ENCODE results near the gene AGTR1. TPM values are rescaled to one million over a fixed set of nuclear protein-coding genes. Genes with fewer than 3 reads are reported as not detected.

AGTR1 gene
- polyA plus RNA-seq, 1 donor (not counting 4 experiments of a cell fraction or from before 2014, with no cell fraction given): not detected

DNA sequence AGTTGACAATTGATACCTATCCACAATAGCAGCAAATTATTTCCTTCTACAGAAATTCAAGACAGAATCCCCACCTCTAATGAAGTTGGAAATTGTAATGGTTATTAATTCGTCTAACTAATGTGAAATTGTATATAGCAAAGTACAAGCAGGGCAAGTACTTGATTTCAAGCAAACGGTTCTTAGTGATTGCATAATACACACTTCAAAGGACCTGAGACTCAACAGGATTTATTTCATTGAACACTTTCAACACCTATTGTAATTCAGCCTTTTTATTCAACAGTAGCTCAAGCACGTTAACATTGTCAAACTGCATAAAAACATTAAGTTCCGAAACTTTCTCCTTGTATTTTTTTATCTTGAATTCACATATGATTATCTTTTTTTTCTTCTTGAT lies 40.2 kb upstream of the AGTR1 start:
- Histone ChIP-seq H3K27ac (ENCODE audit: control insufficient read depth, insufficient read depth, low read length) (no peak overlapping the region), H3K9me3 (ENCODE audit: control insufficient read depth, low read depth, low read length) (no peaks in the 10 kb centered on the region), H2AFZ (ENCODE audit: control insufficient read depth, low read length) (no peak overlapping the region), H3K4me1 (ENCODE audit: control insufficient read depth, extremely low read depth, insufficient read depth, low read length) (no peaks in the 10 kb centered on the region), H3K4me3 (ENCODE audit: control insufficient read depth in 2 of 3, extremely low read depth in 1 of 3, insufficient read depth in 2 of 3, low read depth in 1 of 3, low read length in 3 of 3) (no peak overlapping the region), H3K9ac (ENCODE audit: control insufficient read depth, extremely low read depth, insufficient read depth, low read length) (no peak overlapping the region), H4K20me1 (ENCODE audit: control insufficient read depth, extremely low read depth, insufficient read depth, low read length) (no peaks in the 10 kb centered on the region), H3K9me1 (ENCODE audit: control insufficient read depth, extremely low read depth, insufficient read depth, low read length) (no peaks in the 10 kb centered on the region), H3K27me3 (ENCODE audit: control insufficient read depth, extremely low read depth, insufficient read depth, low read length) (no peaks in the 10 kb centered on the region), H3K36me3 (ENCODE audit: control insufficient read depth in 2 of 2, extremely low read depth in 1 of 2, insufficient read depth in 2 of 2, low read length in 2 of 2) (no peaks in the 10 kb centered on the region), H3K79me2 (ENCODE audit: control insufficient read depth, insufficient read depth, low read length) (no peaks in the 10 kb centered on the region), H3K4me2 (ENCODE audit: control insufficient read depth, extremely low read depth, insufficient read depth, low read depth, low read length) (no peak overlapping the region)
- dilution Hi-C loops (cut with MboI; ENCODE audit: extremely low pct_ligation_motif_present, low sequenced_read_pairs): no loop called here
- no peak for FAIRE-seq
- DNase-seq (ENCODE audit: low read depth, low spot score): no peak
- TF ChIP-seq, protein P1, sequence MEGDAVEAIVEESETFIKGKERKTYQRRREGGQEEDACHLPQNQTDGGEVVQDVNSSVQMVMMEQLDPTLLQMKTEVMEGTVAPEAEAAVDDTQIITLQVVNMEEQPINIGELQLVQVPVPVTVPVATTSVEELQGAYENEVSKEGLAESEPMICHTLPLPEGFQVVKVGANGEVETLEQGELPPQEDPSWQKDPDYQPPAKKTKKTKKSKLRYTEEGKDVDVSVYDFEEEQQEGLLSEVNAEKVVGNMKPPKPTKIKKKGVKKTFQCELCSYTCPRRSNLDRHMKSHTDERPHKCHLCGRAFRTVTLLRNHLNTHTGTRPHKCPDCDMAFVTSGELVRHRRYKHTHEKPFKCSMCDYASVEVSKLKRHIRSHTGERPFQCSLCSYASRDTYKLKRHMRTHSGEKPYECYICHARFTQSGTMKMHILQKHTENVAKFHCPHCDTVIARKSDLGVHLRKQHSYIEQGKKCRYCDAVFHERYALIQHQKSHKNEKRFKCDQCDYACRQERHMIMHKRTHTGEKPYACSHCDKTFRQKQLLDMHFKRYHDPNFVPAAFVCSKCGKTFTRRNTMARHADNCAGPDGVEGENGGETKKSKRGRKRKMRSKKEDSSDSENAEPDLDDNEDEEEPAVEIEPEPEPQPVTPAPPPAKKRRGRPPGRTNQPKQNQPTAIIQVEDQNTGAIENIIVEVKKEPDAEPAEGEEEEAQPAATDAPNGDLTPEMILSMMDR (optimal IDR thresholded peaks at IDR 0.05 in 1 of 3, IDR thresholded peaks at IDR 0.05 in 1 of 3, conservative IDR thresholded peaks at IDR 0.05 in 1 of 3; ENCODE audit: extremely low read depth in 1 of 3, insufficient read depth in 2 of 3, low read length in 3 of 3): no peak
- no peak for TF ChIP-seq EZH2 (IDR thresholded peaks at IDR 0.05; ENCODE audit: low read length)

DNA sequence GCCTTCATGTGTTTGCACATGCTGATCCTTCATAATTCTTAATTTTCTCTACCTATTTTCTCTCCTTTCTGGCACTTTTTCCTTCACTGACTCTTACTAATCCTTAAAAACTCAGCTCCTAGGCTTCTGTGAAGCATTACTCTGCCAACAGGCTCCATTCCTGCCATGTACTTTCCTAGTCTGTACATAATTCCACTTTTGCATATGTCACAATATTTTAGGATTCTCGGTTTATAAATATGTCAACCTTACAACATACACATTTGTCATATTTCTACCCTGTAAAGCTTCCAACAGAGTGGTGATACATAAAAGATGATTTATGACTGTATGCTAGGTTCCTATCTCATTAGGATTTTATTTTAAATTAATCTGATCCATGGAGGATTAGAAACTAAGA lies 38.2 kb upstream of the AGTR1 start:
- Histone ChIP-seq H3K36me3 (ENCODE audit: control insufficient read depth in 2 of 2, extremely low read depth in 1 of 2, insufficient read depth in 2 of 2, low read length in 2 of 2) (no peaks in the 10 kb centered on the region), H2AFZ (ENCODE audit: control insufficient read depth, low read length) (no peak overlapping the region), H3K27ac (ENCODE audit: control insufficient read depth, insufficient read depth, low read length) (no peak overlapping the region), H3K4me2 (ENCODE audit: control insufficient read depth, extremely low read depth, insufficient read depth, low read depth, low read length) (no peak overlapping the region), H4K20me1 (ENCODE audit: control insufficient read depth, extremely low read depth, insufficient read depth, low read length) (no peaks in the 10 kb centered on the region), H3K27me3 (ENCODE audit: control insufficient read depth, extremely low read depth, insufficient read depth, low read length) (no peaks in the 10 kb centered on the region), H3K9ac (ENCODE audit: control insufficient read depth, extremely low read depth, insufficient read depth, low read length) (no peak overlapping the region), H3K79me2 (ENCODE audit: control insufficient read depth, insufficient read depth, low read length) (no peaks in the 10 kb centered on the region), H3K4me1 (ENCODE audit: control insufficient read depth, extremely low read depth, insufficient read depth, low read length) (no peaks in the 10 kb centered on the region), H3K9me3 (ENCODE audit: control insufficient read depth, low read depth, low read length) (no peaks in the 10 kb centered on the region), H3K4me3 (ENCODE audit: control insufficient read depth in 2 of 3, extremely low read depth in 1 of 3, insufficient read depth in 2 of 3, low read depth in 1 of 3, low read length in 3 of 3) (no peak overlapping the region), H3K9me1 (ENCODE audit: control insufficient read depth, extremely low read depth, insufficient read depth, low read length) (no peaks in the 10 kb centered on the region)
- dilution Hi-C loops (cut with MboI; ENCODE audit: extremely low pct_ligation_motif_present, low sequenced_read_pairs): no loop called here
- FAIRE-seq (no peak), DNase-seq (ENCODE audit: low read depth, low spot score) (no peak)
- no peak for TF ChIP-seq EZH2 (IDR thresholded peaks at IDR 0.05; ENCODE audit: low read length)
- TF ChIP-seq, protein P1 (optimal IDR thresholded peaks at IDR 0.05 in 1 of 3, IDR thresholded peaks at IDR 0.05 in 1 of 3, conservative IDR thresholded peaks at IDR 0.05 in 1 of 3; ENCODE audit: extremely low read depth in 1 of 3, insufficient read depth in 2 of 3, low read length in 3 of 3): no peak
